IMR-90 (cell line): ENCODE data around the gene PTPN22. TPM values are rescaled to one million over a fixed set of nuclear protein-coding genes. Genes with fewer than 3 reads are reported as not detected.

Experiments
- ATAC-seq: fragments of 200-7000 bp; cut with Tn5 transposase; 2 replicates; pipeline ENCODE4 v1.9.1; 2020; ENCODE audit warnings: low read depth, mild to moderate bottlenecking, moderate library complexity
- BruUV-seq: library from RNA; stranded (reverse); fragments of 400-500 nt; replicated peaks from 2 replicates; lab custom pipeline; 2021; lab: Mats Ljungman, UMichigan
- CTCF ChIA-PET: fragments of 300-600 bp; formaldehyde crosslinking; extraction: SDS; loops from one replicate; lab custom pipeline; 2021; ENCODE audit warnings: antibody characterized with exemption; lab: Yijun Ruan, JAX
- POLR2A ChIA-PET: fragments of 300-600 bp; sonication (Branson Sonifier 250); formaldehyde crosslinking; loops from one replicate; lab custom pipeline; 2022; ENCODE audit warnings: antibody characterized with exemption; ENCODE audit not compliant: unreplicated experiment; lab: Charles Lee
- DNase-seq: peaks from one replicate; pipeline ENCODE4 v3.0.0; 2013
- H2AFZ ChIP-seq: replicated peaks from 2 replicates; pipeline ENCODE3; 2013; ENCODE audit warnings: low read length, mild to moderate bottlenecking; ENCODE audit not compliant: poor library complexity
- H2AK5ac ChIP-seq: 2 replicates; pipeline ENCODE4 v1.6.1; 2013; ENCODE audit warnings: low read depth, low read length, inconsistent platforms
- H2AK9ac ChIP-seq: replicated peaks from 2 replicates; pipeline ENCODE3; 2013; ENCODE audit warnings: mild to moderate bottlenecking, low read depth, low read length, moderate library complexity; ENCODE audit not compliant: poor library complexity
- H2BK120ac ChIP-seq: 2 replicates; pipeline ENCODE4 v1.6.1; 2013; ENCODE audit warnings: low read depth, low read length, inconsistent platforms
- H2BK15ac ChIP-seq: 3 replicates; pipeline ENCODE4 v1.6.1; 2013; ENCODE audit warnings: low read depth, low read length, inconsistent platforms
- H2BK20ac ChIP-seq: 2 replicates; pipeline ENCODE4 v1.6.1; 2013; ENCODE audit warnings: low read depth, mild to moderate bottlenecking, inconsistent platforms, low read length, moderate library complexity
- H2BK5ac ChIP-seq: 2 replicates; pipeline ENCODE4 v1.6.1; 2013; ENCODE audit warnings: mild to moderate bottlenecking, low read depth, low read length, inconsistent platforms; ENCODE audit not compliant: poor library complexity, severe bottlenecking
- H3K14ac ChIP-seq: replicated peaks from 2 replicates; pipeline ENCODE4 v1.6.1; 2013; ENCODE audit warnings: low read depth, low read length, inconsistent platforms
- H3K18ac ChIP-seq: 2 replicates; pipeline ENCODE4 v1.6.1; 2013; ENCODE audit warnings: low read depth, low read length, control low read depth
- H3K23ac ChIP-seq: 2 replicates; pipeline ENCODE4 v1.6.1; 2013; ENCODE audit warnings: low read depth, low read length, inconsistent platforms
- H3K27ac ChIP-seq: 2 replicates; pipeline ENCODE4 v1.5.1; 2013; ENCODE audit warnings: mild to moderate bottlenecking, control low read depth, low read length; ENCODE audit not compliant: insufficient read depth
- H3K27me3 ChIP-seq: 2 replicates; pipeline ENCODE4 v1.6.1; 2013; ENCODE audit warnings: low read length; ENCODE audit not compliant: control insufficient read depth, insufficient read depth
- H3K36me3 ChIP-seq: 2 replicates; pipeline ENCODE4 v1.6.1; 2013; ENCODE audit warnings: low read length, mixed read lengths; ENCODE audit not compliant: control insufficient read depth, insufficient read depth
- H3K4ac ChIP-seq: 2 replicates; pipeline ENCODE4 v1.6.1; 2013; ENCODE audit warnings: low read depth, low read length, inconsistent platforms
- H3K4me1 ChIP-seq: 2 replicates; pipeline ENCODE4 v1.6.1; 2013; ENCODE audit warnings: low read length, mixed read lengths; ENCODE audit not compliant: control insufficient read depth, insufficient read depth
- H3K4me2 ChIP-seq: 2 replicates; pipeline ENCODE4 v1.6.1; 2013; ENCODE audit warnings: low read depth, mild to moderate bottlenecking, control low read depth, low read length, moderate library complexity
- H3K4me3 ChIP-seq: 2 replicates; pipeline ENCODE4 v1.5.1; 2013; ENCODE audit warnings: low read depth, mild to moderate bottlenecking, control low read depth, low read length, moderate library complexity; ENCODE audit not compliant: insufficient read depth
- H3K56ac ChIP-seq: 2 replicates; pipeline ENCODE4 v1.6.1; 2013; ENCODE audit warnings: low read length, inconsistent platforms; ENCODE audit not compliant: insufficient read depth; ENCODE audit errors: extremely low read depth
- H3K79me1 ChIP-seq, 2 experiments: 2 replicates each; pipeline ENCODE4 v1.6.1; 2013; ENCODE audit warnings: low read length in 2 of 2, inconsistent platforms in 1 of 2, low read depth in 1 of 2
- H3K9ac ChIP-seq: 2 replicates; pipeline ENCODE4 v1.6.1; 2013; ENCODE audit warnings: low read depth, low read length, control low read depth
- H3K9me1 ChIP-seq: 2 replicates; pipeline ENCODE4 v1.6.1; 2013; ENCODE audit warnings: low read length, inconsistent platforms; ENCODE audit not compliant: insufficient read depth
- H3K9me3 ChIP-seq: 2 replicates; pipeline ENCODE4 v1.6.1; 2013; ENCODE audit warnings: low read length; ENCODE audit not compliant: control insufficient read depth, insufficient read depth
- H4K20me1 ChIP-seq: 2 replicates; pipeline ENCODE4 v1.6.1; 2013; ENCODE audit warnings: low read length, inconsistent platforms; ENCODE audit not compliant: insufficient read depth
- H4K5ac ChIP-seq: 2 replicates; pipeline ENCODE4 v1.6.1; 2013; ENCODE audit warnings: mild to moderate bottlenecking, low read depth, low read length, control low read depth
- H4K8ac ChIP-seq, 2 experiments: 2 replicates each; pipeline ENCODE4 v1.6.1; 2013; ENCODE audit warnings: low read depth in 2 of 2, low read length in 2 of 2, control low read depth in 1 of 2, inconsistent platforms in 1 of 2
- H4K91ac ChIP-seq: 2 replicates; pipeline ENCODE4 v1.6.1; 2013; ENCODE audit warnings: low read depth, low read length, inconsistent platforms; ENCODE audit not compliant: insufficient read depth
- BHLHE40 ChIP-seq: fragments of 150-350 bp; IDR thresholded peaks from 2 replicates; pipeline ENCODE4 v1.6.1; 2016; ENCODE audit warnings: mild to moderate bottlenecking, low read depth, low read length
- CEBPB ChIP-seq: IDR thresholded peaks from 2 replicates; pipeline ENCODE4 v1.6.1; 2012; ENCODE audit warnings: low read depth, low read length, improper control_type of control experiment
- CHD1 ChIP-seq: IDR thresholded peaks from 2 replicates; pipeline ENCODE4 v1.6.1; 2012; ENCODE audit warnings: low read depth, low read length, improper control_type of control experiment
- RAD21 ChIP-seq: IDR thresholded peaks from 2 replicates; pipeline ENCODE4 v1.6.1; 2012; ENCODE audit warnings: low read length, improper control_type of control experiment
- SMC3 ChIP-seq: fragments of 150-350 bp; IDR thresholded peaks from 2 replicates; pipeline ENCODE4 v1.6.1; 2016; ENCODE audit warnings: low read depth, mild to moderate bottlenecking, antibody characterized with exemption, low read length, moderate library complexity
- WGBS, 2 experiments: methylation state at CpG; one replicate each; pipeline versions ENCODE4 v1.1.5 to v1.1.7; 2013; ENCODE audit warnings: missing lambda C conversion rate in 2 of 2; ENCODE audit not compliant: insufficient read length in 1 of 2; ENCODE audit errors: extremely low coverage in 2 of 2; 5-methylcytosine and 5-hydroxymethylcytosine counted together
- dilution Hi-C: fragments of 300-500 bp; cut with HindIII; formaldehyde crosslinking; loops from one replicate; pipeline ENCODE4 v1.14.3; 2018; ENCODE audit warnings: low sequenced_read_pairs; ENCODE audit not compliant: unreplicated experiment
- in situ Hi-C: fragments of 300-500 bp; cut with MboI; formaldehyde crosslinking; loops from 3 replicates; pipeline ENCODE4 v1.14.3; 2019; ENCODE audit warnings: low sequenced_read_pairs, inconsistent platforms, mixed read lengths
- intact Hi-C: fragments of 100-400 bp; cut with micrococcal nuclease; formaldehyde crosslinking; loops from 2 replicates; pipeline ENCODE4 v1.10.0; 2022
- polyA plus RNA-seq, 3 experiments: library from polyadenylated mRNA; depleted of rRNA; stranded (reverse); fragments of >200 nt; gene quantifications; 2 replicates each; pipeline ENCODE4 v1.2.3, GENCODE V29; 2012; ENCODE audit warnings: low replicate concordance in 1 of 3
- total RNA-seq: library from RNA; depleted of rRNA; stranded (reverse); fragments of >200 nt; gene quantifications from 2 replicates; pipeline ENCODE4 v1.2.3, GENCODE V29; 2012
- TF ChIP-seq, protein P1 (sequence below): conservative IDR thresholded peaks from 2 replicates; pipeline ENCODE4 v1.5.1; 2012; ENCODE audit warnings: mild to moderate bottlenecking, low read depth, low read length, improper control_type of control experiment

Gene PTPN22
- total and polyA plus RNA-seq, 2 of the 4 experiments (the other 2 are of a cell fraction): 0.14 to 0.18 TPM

DNA sequence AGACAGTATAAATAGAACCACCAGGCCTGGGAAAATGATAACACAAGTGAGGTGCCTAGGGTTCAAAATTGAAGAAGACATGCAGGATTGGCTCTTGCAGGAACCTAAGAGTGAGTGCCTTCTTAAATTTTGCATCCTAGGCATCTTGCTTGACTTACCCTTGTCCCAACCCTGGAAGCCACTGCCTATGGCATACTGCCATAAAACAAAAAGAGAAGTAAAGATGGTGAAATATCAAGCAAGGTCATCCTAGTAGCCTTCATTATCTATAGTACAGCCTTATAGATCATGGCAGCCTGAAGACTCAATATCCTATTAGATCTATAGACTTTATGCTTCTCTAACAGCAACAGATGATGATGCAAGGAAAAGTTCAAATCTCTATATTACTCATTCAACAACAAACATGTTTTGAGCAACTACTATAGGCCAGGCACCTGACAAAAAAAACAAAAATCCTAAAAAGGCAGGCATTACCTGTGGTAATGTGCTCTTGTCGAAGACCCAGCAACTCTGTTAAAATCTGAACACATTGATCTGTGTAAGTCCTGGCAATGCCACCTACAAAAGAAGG, 26.8 kb upstream of the PTPN22 start:
- H3K36me3 ChIP-seq: peaks cover 16% of the 10 kb centered on the region
- no peak overlapping the region for H3K4ac ChIP-seq
- intact Hi-C loops (no loop called here), dilution Hi-C loops (no loop called here), in situ Hi-C loops (no loop called here)
- H3K9me3 ChIP-seq: no peaks in the 10 kb centered on the region
- H2BK15ac ChIP-seq: no peak overlapping the region
- DNase-seq (no peak), ATAC-seq (no peak)
- no peak overlapping the region for H3K4me3 ChIP-seq
- no peaks in the 10 kb centered on the region for H3K9me1 ChIP-seq
- no peak overlapping the region for H2AK9ac ChIP-seq
- H4K5ac ChIP-seq: no peak overlapping the region
- CTCF ChIA-PET: no interaction called here
- no peak overlapping the region for H2AFZ ChIP-seq
- H4K8ac ChIP-seq: no peak overlapping the region
- no peak overlapping the region for H2BK20ac ChIP-seq
- TF ChIP-seq BHLHE40 (no peak), SMC3 (no peak), CEBPB (no peak), RAD21 (no peak), CHD1 (no peak)
- TF ChIP-seq, protein P1, sequence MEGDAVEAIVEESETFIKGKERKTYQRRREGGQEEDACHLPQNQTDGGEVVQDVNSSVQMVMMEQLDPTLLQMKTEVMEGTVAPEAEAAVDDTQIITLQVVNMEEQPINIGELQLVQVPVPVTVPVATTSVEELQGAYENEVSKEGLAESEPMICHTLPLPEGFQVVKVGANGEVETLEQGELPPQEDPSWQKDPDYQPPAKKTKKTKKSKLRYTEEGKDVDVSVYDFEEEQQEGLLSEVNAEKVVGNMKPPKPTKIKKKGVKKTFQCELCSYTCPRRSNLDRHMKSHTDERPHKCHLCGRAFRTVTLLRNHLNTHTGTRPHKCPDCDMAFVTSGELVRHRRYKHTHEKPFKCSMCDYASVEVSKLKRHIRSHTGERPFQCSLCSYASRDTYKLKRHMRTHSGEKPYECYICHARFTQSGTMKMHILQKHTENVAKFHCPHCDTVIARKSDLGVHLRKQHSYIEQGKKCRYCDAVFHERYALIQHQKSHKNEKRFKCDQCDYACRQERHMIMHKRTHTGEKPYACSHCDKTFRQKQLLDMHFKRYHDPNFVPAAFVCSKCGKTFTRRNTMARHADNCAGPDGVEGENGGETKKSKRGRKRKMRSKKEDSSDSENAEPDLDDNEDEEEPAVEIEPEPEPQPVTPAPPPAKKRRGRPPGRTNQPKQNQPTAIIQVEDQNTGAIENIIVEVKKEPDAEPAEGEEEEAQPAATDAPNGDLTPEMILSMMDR: no peak
- H2AK5ac ChIP-seq: no peak overlapping the region
- H3K4me2 ChIP-seq: no peak overlapping the region
- no CpG with 5 or more reads among the region's 1 CpG for WGBS, 2 experiments
- H2BK5ac ChIP-seq: no peak overlapping the region
- no peak overlapping the region for H3K23ac ChIP-seq
- BruUV-seq: no TSS peak
- peaks cover 8 to 13% of the 10 kb centered on the region in 2 experiments for H3K79me1 ChIP-seq
- no peak overlapping the region for H3K56ac ChIP-seq
- H3K18ac ChIP-seq: no peak overlapping the region
- no peak overlapping the region for H3K14ac ChIP-seq
- H3K27me3 ChIP-seq: no peaks in the 10 kb centered on the region
- H4K91ac ChIP-seq: no peak overlapping the region
- no peak overlapping the region for H3K27ac ChIP-seq
- no peaks in the 10 kb centered on the region for H4K20me1 ChIP-seq
- no peaks in the 10 kb centered on the region for H3K4me1 ChIP-seq
- no peak overlapping the region for H2BK120ac ChIP-seq
- H3K9ac ChIP-seq: no peak overlapping the region
- POLR2A ChIA-PET: no interaction called here
